ENCODE results near the gene GBA2.

The GBA2 gene

GRCh38 chr9:35783418-35783817, 34.4 kb upstream of the GBA2 start:
- Histone ChIP-seq H3K4me3 (replicated peaks; ENCODE audit: insufficient read depth, low read length) (no peak overlapping the region), H3K27ac (replicated peaks) (no peak overlapping the region), H3K27me3 (ENCODE audit: insufficient read depth, poor library complexity, severe bottlenecking) (no peaks in the 10 kb centered on the region)
- TF ChIP-seq GABPA (IDR thresholded peaks at IDR 0.05; ENCODE audit: low read depth) (no peak), CTCF (IDR thresholded peaks at IDR 0.05; ENCODE audit: insufficient read depth, low read length) (no peak), REST (IDR thresholded peaks at IDR 0.05; ENCODE audit: insufficient replicate concordance, low read depth) (no peak), SPI1 (IDR thresholded peaks at IDR 0.05; ENCODE audit: borderline replicate concordance, low read depth) (no peak), POLR2AphosphoS5 (IDR thresholded peaks at IDR 0.05; ENCODE audit: low read depth) (no peak)
- DNase-seq (ENCODE audit: low read depth in 1 of 2, low spot score in 1 of 2), result no peak

- no peaks in the 10 kb centered on the region for H3K27me3 ChIP-seq (ENCODE audit: insufficient read depth, poor library complexity, severe bottlenecking)
- TF ChIP-seq CTCF (IDR thresholded peaks at IDR 0.05; ENCODE audit: insufficient read depth, low read length), result no peak
- TF ChIP-seq GABPA (IDR thresholded peaks at IDR 0.05; ENCODE audit: low read depth), result no peak
- TF ChIP-seq REST (IDR thresholded peaks at IDR 0.05; ENCODE audit: insufficient replicate concordance, low read depth), result no peak
- no peak for DNase-seq (ENCODE audit: low read depth in 1 of 2, low spot score in 1 of 2)
- H3K4me3 ChIP-seq (replicated peaks; ENCODE audit: insufficient read depth, low read length), result no peak overlapping the region
- no peak overlapping the region for H3K27ac ChIP-seq (replicated peaks)
Observed at GRCh38 chr9:35781066-35781465, 32.0 kb upstream of the GBA2 start.

- Histone ChIP-seq H3K27me3 (ENCODE audit: insufficient read depth, poor library complexity, severe bottlenecking) (no peaks in the 10 kb centered on the region), H3K27ac (replicated peaks) (no peak overlapping the region), H3K4me3 (replicated peaks; ENCODE audit: insufficient read depth, low read length) (no peak overlapping the region)
- DNase-seq (ENCODE audit: low read depth in 1 of 2, low spot score in 1 of 2), result no peak
- TF ChIP-seq REST (IDR thresholded peaks at IDR 0.05; ENCODE audit: insufficient replicate concordance, low read depth) (no peak), GABPA (IDR thresholded peaks at IDR 0.05; ENCODE audit: low read depth) (no peak), CTCF (IDR thresholded peaks at IDR 0.05; ENCODE audit: insufficient read depth, low read length) (no peak), SPI1 (IDR thresholded peaks at IDR 0.05; ENCODE audit: borderline replicate concordance, low read depth) (no peak), POLR2AphosphoS5 (IDR thresholded peaks at IDR 0.05; ENCODE audit: low read depth) (no peak)
Observed at GRCh38 chr9:35778496-35778895, 29.5 kb upstream of the GBA2 start.
